PC-3 (cell line): Measurements from ENCODE around the gene UFM1. TPM values are rescaled to one million over a fixed set of nuclear protein-coding genes. Genes with fewer than 3 reads are reported as not detected.

Experiments used
- ATAC-seq: fragments of 200-7000 bp; cut with Tn5 transposase; 2 replicates; pipeline ENCODE4 v1.9.1; 2020; ENCODE audit warnings: mild to moderate bottlenecking, moderate library complexity
- BruUV-seq: library from RNA; stranded (reverse); fragments of 400-500 nt; replicated peaks from 2 replicates; lab custom pipeline; 2021; lab: Mats Ljungman, UMichigan
- CTCF ChIA-PET: fragments of 300-600 bp; sonication (Branson Sonifier 250); formaldehyde crosslinking; loops from one replicate; lab custom pipeline; 2022; ENCODE audit warnings: antibody characterized with exemption; lab: Charles Lee
- POLR2A ChIA-PET: fragments of 300-600 bp; sonication (Branson Sonifier 250); formaldehyde crosslinking; loops from one replicate; lab custom pipeline; 2022; ENCODE audit warnings: antibody characterized with exemption; ENCODE audit not compliant: unreplicated experiment; lab: Charles Lee
- DNase-seq: peaks from one replicate; pipeline ENCODE4 v3.0.0-alpha.2; 2015
- H2AFZ ChIP-seq: fragments of 300-600 bp; sonication (generic); 2 replicates; pipeline ENCODE4 v1.6.0; 2016; ENCODE audit warnings: antibody characterized with exemption, low read length
- H3F3A ChIP-seq: fragments of 300-600 bp; sonication (generic); one replicate; pipeline ENCODE4 v1.6.0; 2017; ENCODE audit warnings: antibody characterized with exemption, low read length, control low read depth, mild to moderate bottlenecking; ENCODE audit not compliant: unreplicated experiment
- H3K27ac ChIP-seq: fragments of 300-600 bp; sonication (generic); 2 replicates; pipeline ENCODE4 v1.5.1; 2016; ENCODE audit warnings: mild to moderate bottlenecking, low read length
- H3K27me3 ChIP-seq: fragments of 300-600 bp; sonication (generic); 2 replicates; pipeline ENCODE4 v1.6.1; 2016; ENCODE audit warnings: low read length, mixed read lengths
- H3K36me3 ChIP-seq: fragments of 300-600 bp; sonication (generic); 2 replicates; pipeline ENCODE4 v1.6.1; 2016; ENCODE audit warnings: low read depth, mixed run types, low read length, mixed read lengths
- H3K4me1 ChIP-seq: fragments of 300-600 bp; sonication (generic); 2 replicates; pipeline ENCODE4 v1.5.1; 2016; ENCODE audit warnings: low read length; ENCODE audit not compliant: insufficient read depth
- H3K4me2 ChIP-seq: fragments of 300-600 bp; sonication (generic); 2 replicates; pipeline ENCODE4 v1.6.0; 2016; ENCODE audit warnings: low read length
- H3K4me3 ChIP-seq: fragments of 300-600 bp; sonication (generic); 2 replicates; pipeline ENCODE4 v1.5.1; 2016; ENCODE audit warnings: mild to moderate bottlenecking, low read length, mixed read lengths
- H3K79me2 ChIP-seq: fragments of 300-600 bp; sonication (generic); 2 replicates; pipeline ENCODE4 v1.6.1; 2017; ENCODE audit warnings: low read length, mixed read lengths
- H3K9ac ChIP-seq: fragments of 300-600 bp; sonication (generic); 2 replicates; pipeline ENCODE4 v1.6.0; 2016; ENCODE audit warnings: mild to moderate bottlenecking, low read length
- H3K9me2 ChIP-seq: fragments of 300-600 bp; sonication (generic); replicated peaks from 2 replicates; pipeline ENCODE4 v1.6.1; 2016; ENCODE audit warnings: mixed run types, low read length, mixed read lengths
- H3K9me3 ChIP-seq: fragments of 300-600 bp; sonication (generic); 2 replicates; pipeline ENCODE4 v1.6.1; 2016; ENCODE audit warnings: low read length, mixed read lengths
- H4K20me1 ChIP-seq: fragments of 300-600 bp; sonication (generic); 2 replicates; pipeline ENCODE4 v1.6.1; 2016; ENCODE audit warnings: low read length, mixed read lengths
- EZH2 ChIP-seq: fragments of 300-600 bp; sonication (generic); IDR thresholded peaks from one replicate; pipeline ENCODE4 v1.6.1; 2017; ENCODE audit warnings: antibody characterized with exemption, mild to moderate bottlenecking, low read length; ENCODE audit not compliant: unreplicated experiment
- EZH2phosphoT487 ChIP-seq: fragments of 300-600 bp; sonication (generic); IDR thresholded peaks from 2 replicates; pipeline ENCODE4 v1.6.1; 2018; ENCODE audit warnings: mild to moderate bottlenecking, antibody characterized with exemption, low read length, borderline replicate concordance
- intact Hi-C: fragments of 100-400 bp; cut with micrococcal nuclease; formaldehyde crosslinking; loops from 2 replicates; pipeline ENCODE4 v1.9.0; 2023
- total RNA-seq: library from RNA; depleted of rRNA; stranded (reverse); fragments of >200 nt; gene quantifications from 2 replicates; pipeline ENCODE4 v1.2.3, GENCODE V29; 2014
- TF ChIP-seq, protein P1 (sequence below): fragments of 300-600 bp; sonication (generic); conservative IDR thresholded peaks from 2 replicates; pipeline ENCODE4 v1.5.1; 2017; ENCODE audit warnings: antibody characterized with exemption, low read depth, mild to moderate bottlenecking, low read length

Gene UFM1
- total RNA-seq, 1 experiment from 2014 or later, result 30.3 TPM

DNA sequence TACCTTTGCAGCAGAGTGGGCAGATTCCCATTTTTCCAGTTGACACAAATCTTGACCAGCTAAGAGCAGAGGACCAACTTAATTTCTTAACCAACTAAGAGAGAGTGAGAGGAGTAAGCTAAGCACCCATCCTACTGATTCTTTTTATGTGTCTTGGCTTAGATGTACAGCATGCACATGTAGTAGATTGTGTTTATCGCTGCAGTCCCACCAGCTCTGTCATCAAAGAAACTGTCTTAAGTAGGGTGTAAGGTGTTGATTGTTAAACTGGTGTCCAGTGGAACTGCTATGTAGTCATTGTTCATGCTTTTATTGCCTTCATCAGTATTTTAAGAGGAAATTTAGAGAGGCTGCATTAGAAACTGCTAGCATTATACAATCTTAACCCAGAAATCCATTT, 9.0 kb upstream of the UFM1 start:
- H3K9me3 ChIP-seq, result no peaks in the 10 kb centered on the region
- no peaks in the 10 kb centered on the region for H3K79me2 ChIP-seq
- no peak overlapping the region for H3K9ac ChIP-seq
- H3F3A ChIP-seq, result no peaks in the 10 kb centered on the region
- H3K9me2 ChIP-seq, result no peaks in the 10 kb centered on the region
- DNase-seq, result no peak
- H2AFZ ChIP-seq, result no peak overlapping the region
- no peak overlapping the region for H3K4me3 ChIP-seq
- no peaks in the 10 kb centered on the region for H3K4me1 ChIP-seq
- no peak overlapping the region for H3K27ac ChIP-seq
- POLR2A ChIA-PET, result no interaction called here
- no peaks in the 10 kb centered on the region for H3K27me3 ChIP-seq
- BruUV-seq, result no TSS peak
- no peaks in the 10 kb centered on the region for H4K20me1 ChIP-seq
- TF ChIP-seq, protein P1, sequence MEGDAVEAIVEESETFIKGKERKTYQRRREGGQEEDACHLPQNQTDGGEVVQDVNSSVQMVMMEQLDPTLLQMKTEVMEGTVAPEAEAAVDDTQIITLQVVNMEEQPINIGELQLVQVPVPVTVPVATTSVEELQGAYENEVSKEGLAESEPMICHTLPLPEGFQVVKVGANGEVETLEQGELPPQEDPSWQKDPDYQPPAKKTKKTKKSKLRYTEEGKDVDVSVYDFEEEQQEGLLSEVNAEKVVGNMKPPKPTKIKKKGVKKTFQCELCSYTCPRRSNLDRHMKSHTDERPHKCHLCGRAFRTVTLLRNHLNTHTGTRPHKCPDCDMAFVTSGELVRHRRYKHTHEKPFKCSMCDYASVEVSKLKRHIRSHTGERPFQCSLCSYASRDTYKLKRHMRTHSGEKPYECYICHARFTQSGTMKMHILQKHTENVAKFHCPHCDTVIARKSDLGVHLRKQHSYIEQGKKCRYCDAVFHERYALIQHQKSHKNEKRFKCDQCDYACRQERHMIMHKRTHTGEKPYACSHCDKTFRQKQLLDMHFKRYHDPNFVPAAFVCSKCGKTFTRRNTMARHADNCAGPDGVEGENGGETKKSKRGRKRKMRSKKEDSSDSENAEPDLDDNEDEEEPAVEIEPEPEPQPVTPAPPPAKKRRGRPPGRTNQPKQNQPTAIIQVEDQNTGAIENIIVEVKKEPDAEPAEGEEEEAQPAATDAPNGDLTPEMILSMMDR, result no peak
- TF ChIP-seq EZH2 (no peak), EZH2phosphoT487 (no peak)
- no peak overlapping the region for H3K4me2 ChIP-seq
- ATAC-seq, result no peak
- intact Hi-C loops, result loop anchor here (10.0 kb wide), 2 partner anchors 194 to 326 kb away; no protein-coding TSS in a partner anchor
- H3K36me3 ChIP-seq, result no peaks in the 10 kb centered on the region
- CTCF ChIA-PET, result no interaction called here

DNA sequence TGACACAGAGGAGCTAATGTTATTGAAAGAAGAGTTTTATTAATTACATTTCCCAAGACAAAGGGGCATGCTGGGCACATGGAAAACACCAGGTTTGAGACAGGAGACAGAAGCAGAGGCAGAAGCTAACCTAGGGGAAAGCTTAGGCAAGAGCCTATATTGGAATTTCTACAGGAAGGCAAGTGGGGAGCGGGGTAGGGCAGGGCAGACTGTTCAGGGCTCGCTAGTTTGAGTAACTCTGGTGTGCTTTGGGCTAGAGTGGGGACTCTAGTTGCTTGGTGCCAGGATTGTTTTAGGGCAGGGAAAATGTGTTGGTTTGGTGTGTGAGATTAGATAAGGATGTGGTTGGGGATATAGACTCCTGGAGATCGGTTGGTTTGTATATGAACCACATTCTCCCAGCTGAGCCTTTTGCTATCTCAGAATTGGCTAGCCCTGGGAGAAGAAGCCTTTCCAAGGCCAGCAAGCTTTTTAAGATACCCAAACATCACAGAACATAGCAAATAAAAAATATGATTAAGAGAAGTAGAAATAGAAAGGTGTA, 8.4 kb upstream of the UFM1 start:
- Histone ChIP-seq H3K27ac (no peak overlapping the region), H3K9ac (no peak overlapping the region), H3K79me2 (no peaks in the 10 kb centered on the region), H3K4me1 (no peaks in the 10 kb centered on the region), H3K9me3 (no peaks in the 10 kb centered on the region), H3K36me3 (no peaks in the 10 kb centered on the region), H2AFZ (no peak overlapping the region), H3K4me3 (no peak overlapping the region), H3K9me2 (no peaks in the 10 kb centered on the region), H4K20me1 (no peaks in the 10 kb centered on the region), H3K27me3 (no peaks in the 10 kb centered on the region), H3F3A (no peaks in the 10 kb centered on the region), H3K4me2 (no peak overlapping the region)
- no peak for ATAC-seq
- TF ChIP-seq, protein P1, result no peak
- CTCF ChIA-PET, result no interaction called here
- POLR2A ChIA-PET, result no interaction called here
- intact Hi-C loops, result loop anchor here (10.0 kb wide), 2 partner anchors 194 to 326 kb away; no protein-coding TSS in a partner anchor
- BruUV-seq, result no TSS peak
- no peak for DNase-seq

DNA sequence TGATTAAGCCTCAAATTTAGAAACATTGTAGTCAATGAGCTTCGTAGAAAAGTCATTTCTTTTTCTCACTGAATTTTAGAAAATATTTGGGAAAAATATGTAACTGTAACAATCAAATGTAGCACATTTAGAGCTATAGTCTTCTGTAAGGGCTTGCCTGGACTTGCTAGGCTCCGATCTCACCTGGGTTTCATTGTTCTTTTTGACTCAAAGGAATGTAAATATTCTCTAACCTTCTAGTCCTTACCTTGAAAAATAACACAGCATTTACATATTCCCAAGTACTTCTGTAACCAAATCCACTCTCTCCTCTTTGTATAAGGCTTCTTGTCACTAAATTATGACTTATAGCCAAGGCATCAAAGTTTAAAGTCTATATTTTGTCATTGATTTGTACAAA, 2.9 kb upstream of the UFM1 start:
- no peak for ATAC-seq
- BruUV-seq, result no TSS peak
- peaks cover 20% of the 10 kb centered on the region for H3K79me2 ChIP-seq
- H3K9me2 ChIP-seq, result no peaks in the 10 kb centered on the region
- H3K9me3 ChIP-seq, result no peaks in the 10 kb centered on the region
- 0 out of 2 replicates have a peak, but pooled peaks cover 8% of the 10 kb centered on the region for H4K20me1 ChIP-seq
- no peaks in the 10 kb centered on the region for H3F3A ChIP-seq
- no peak overlapping the region for H3K4me2 ChIP-seq
- H3K27ac ChIP-seq, result no peak overlapping the region
- peaks cover 16% of the 10 kb centered on the region for H3K4me1 ChIP-seq
- H3K27me3 ChIP-seq, result no peaks in the 10 kb centered on the region
- peaks cover 2% of the 10 kb centered on the region; the same call in 1 of the 2 replicates for H3K36me3 ChIP-seq
- H3K9ac ChIP-seq, result no peak overlapping the region
- H3K4me3 ChIP-seq, result no peak overlapping the region
- CTCF ChIA-PET, result no interaction called here
- DNase-seq, result no peak
- no peak overlapping the region for H2AFZ ChIP-seq
- intact Hi-C loops, result loop anchor here (5.0 to 10.0 kb wide), 3 partner anchors 71 to 332 kb away; no protein-coding TSS in a partner anchor
- TF ChIP-seq EZH2 (no peak), EZH2phosphoT487 (no peak)
- TF ChIP-seq, protein P1, result no peak
- POLR2A ChIA-PET, result no interaction called here
